Lower leg skin (tissue), 4 donors: ENCODE measurements around the gene NBPF1. TPM values are rescaled to one million over a fixed set of nuclear protein-coding genes. Genes with fewer than 3 reads are reported as not detected.
"Not testable (repeated sequence)": the region's sequence is repeated elsewhere in the genome, so short reads cannot be mapped to it uniquely, and the experiment has no call there.

ENCODE experiments used
- DNase-seq, 2 donors: peaks; one replicate each; pipeline ENCODE4 v3.0.0-alpha.2; 2019; ENCODE audit warnings: low spot score in 2 of 2
- H3K4me3 ChIP-seq: fragments of 200-600 bp; sonication (generic); 2 replicates; pipeline ENCODE4 v1.5.1; 2017; ENCODE audit warnings: mild to moderate bottlenecking, low read depth; ENCODE audit not compliant: poor library complexity, severe bottlenecking
- POLR2A ChIP-seq, 2 donors: fragments of 450-650 bp; IDR thresholded peaks; one replicate each; pipeline ENCODE4 v1.6.1; 2016 to 2017; ENCODE audit warnings: antibody characterized with exemption in 2 of 2, mild to moderate bottlenecking in 1 of 2, moderate library complexity in 1 of 2
- WGBS, 2 donors: methylation state at CpG; one replicate each; pipeline ENCODE4 v1.1.5; 2018; 5-methylcytosine and 5-hydroxymethylcytosine counted together
- intact Hi-C: fragments of 100-400 bp; cut with DNase I; formaldehyde crosslinking; loops from one replicate; pipeline ENCODE4 v1.15.0; 2023; ENCODE audit warnings: low total_unique reads
- total RNA-seq, 4 donors: library from RNA; depleted of rRNA; stranded (reverse); fragments of >200 nt; gene quantifications; one replicate each; pipeline ENCODE4 v1.1.0, GENCODE V29; 2016
- TF ChIP-seq, protein P1 (sequence below), 3 donors: fragments of 450-650 bp; IDR thresholded peaks; one replicate each; pipeline ENCODE4 v1.5.1; 2016; ENCODE audit warnings: antibody characterized with exemption in 3 of 3, mild to moderate bottlenecking in 3 of 3, moderate library complexity in 2 of 3

NBPF1 gene
- total RNA-seq, 4 donors from 2014 or later, result 8.2 to 19.8 (median 14.7) TPM

DNA sequence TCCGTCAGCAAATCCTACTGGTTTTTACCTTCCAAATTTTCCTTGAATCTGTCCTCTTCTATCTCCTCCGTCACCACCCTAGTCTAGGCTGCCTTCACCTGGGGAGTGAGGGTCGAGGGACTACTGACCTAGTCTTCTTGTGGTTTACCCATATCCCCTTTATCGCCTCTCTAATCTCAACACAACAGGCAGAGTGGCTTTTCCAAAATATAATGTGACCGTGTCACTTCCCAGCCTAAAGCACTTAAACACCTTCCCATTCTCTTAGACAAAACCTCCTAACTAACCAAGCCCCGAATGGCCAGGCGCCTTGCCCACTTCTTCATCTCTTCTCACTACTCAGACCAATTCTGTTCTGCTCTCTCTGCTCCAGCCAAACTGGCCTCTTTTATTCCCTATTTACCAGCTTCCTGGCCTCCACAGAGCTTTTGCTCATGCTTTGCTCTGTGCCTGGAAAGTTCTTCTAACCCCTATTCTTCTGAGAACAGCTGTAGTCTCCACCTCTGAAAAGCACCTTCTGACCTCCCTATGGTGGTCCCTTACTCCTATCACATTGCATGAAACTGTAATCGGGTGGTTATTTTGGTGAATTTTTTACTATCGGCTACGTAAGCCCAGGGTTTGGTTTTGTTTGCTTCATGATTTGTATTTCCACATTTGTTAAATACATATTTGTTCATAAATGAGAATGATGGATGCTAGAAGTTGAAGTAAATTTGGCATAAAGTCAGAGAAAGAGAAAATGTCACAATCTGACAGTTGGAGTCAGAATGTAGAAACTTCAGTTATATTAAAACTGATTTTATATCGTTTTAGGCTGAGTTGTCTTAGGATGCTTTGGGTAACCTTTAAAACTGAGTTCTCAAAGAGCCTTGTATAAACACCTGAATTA lies 1.2 kb upstream of the NBPF1 start:
- WGBS, 2 donors, result 77 to 80% methylated on average over 11 of the region's 11 CpGs
- no peak overlapping the region for H3K4me3 ChIP-seq
- peak in 1 of 2 donors; percentile 91 for DNase-seq
- intact Hi-C loops, result loop anchor here (10.0 kb wide), 1 partner anchor 310 kb away; the partner anchor contains the start of gene CROCC
- no peak for TF ChIP-seq POLR2A (IDR thresholded peaks at IDR 0.05)
- TF ChIP-seq, protein P1, sequence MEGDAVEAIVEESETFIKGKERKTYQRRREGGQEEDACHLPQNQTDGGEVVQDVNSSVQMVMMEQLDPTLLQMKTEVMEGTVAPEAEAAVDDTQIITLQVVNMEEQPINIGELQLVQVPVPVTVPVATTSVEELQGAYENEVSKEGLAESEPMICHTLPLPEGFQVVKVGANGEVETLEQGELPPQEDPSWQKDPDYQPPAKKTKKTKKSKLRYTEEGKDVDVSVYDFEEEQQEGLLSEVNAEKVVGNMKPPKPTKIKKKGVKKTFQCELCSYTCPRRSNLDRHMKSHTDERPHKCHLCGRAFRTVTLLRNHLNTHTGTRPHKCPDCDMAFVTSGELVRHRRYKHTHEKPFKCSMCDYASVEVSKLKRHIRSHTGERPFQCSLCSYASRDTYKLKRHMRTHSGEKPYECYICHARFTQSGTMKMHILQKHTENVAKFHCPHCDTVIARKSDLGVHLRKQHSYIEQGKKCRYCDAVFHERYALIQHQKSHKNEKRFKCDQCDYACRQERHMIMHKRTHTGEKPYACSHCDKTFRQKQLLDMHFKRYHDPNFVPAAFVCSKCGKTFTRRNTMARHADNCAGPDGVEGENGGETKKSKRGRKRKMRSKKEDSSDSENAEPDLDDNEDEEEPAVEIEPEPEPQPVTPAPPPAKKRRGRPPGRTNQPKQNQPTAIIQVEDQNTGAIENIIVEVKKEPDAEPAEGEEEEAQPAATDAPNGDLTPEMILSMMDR (IDR thresholded peaks at IDR 0.05), result no peak

DNA sequence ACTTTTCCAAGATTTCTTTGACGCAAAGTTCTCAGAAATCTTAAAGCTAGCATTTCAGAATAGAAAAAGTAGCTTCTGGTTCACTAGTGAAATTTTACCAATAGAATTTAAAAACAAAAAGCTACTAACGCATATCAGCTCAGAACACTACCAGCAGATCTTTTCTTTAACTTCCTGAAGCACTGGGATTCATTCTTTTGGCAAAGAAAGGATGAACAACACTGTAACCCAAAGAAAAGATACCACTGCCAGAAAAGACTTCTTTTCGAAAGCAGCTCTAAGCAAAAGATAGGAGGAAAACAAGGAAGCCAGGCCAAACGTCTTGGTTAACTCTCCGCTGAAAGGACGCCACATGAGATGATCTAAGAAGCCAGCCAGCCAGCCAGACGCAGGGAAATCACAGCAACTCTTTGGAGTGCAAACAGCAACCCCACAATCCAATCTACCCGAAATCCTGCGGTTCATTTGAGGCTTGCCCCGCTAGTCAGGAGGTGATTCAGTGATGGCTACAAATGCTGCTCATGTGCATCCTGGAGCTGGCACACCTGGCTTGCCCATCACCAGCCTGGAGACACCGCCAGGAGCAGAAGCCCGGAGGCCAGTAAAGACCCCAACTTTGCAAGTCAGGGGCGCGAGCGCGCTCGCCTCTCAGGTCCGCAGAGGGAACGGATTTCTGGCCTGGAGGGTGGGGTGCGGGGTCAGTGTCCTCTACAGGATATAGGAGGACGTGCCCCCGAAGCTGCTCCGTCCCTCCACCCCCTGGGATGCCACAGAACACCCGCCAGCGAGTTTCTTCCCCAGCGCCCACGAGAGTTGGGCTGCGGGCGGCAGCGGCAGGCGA lies 812 bp downstream of the NBPF1 start:
- peak; percentile 90 to 98 for DNase-seq
- intact Hi-C loops, result loop anchor here (10.0 kb wide), 1 partner anchor 312 kb away; the partner anchor contains the start of gene CROCC
- H3K4me3 ChIP-seq, result peak overlapping the region; percentile 74
- TF ChIP-seq, protein P1 (IDR thresholded peaks at IDR 0.05), result no peak
- TF ChIP-seq POLR2A (IDR thresholded peaks at IDR 0.05), result no peak
- 3% methylated on average over 31 of the region's 31 CpGs for WGBS, 2 donors

DNA sequence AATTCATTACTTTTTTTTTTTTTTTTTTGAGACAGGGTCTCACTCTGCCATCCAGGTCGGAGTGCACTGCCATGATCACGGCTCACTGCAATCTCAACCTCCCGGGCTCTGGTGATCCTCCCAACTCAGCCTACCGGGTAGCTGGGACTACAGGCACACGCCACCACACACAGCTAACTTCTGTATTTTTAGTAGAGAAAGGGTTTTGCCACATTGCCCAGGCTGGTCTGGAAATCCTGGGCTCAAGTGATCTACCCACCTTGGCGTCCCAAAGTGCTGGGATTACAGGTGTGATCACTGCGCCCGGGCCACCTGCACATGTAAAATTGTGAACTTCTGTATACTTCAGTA lies 1.4 kb downstream of the NBPF1 start:
- DNase-seq, result peak; percentile 23 to 91
- WGBS, 2 donors, result 73 to 76% methylated on average over 8 of the region's 8 CpGs
- intact Hi-C loops, result loop anchor here (10.0 kb wide), 1 partner anchor 313 kb away; the partner anchor contains the start of gene CROCC
- H3K4me3 ChIP-seq, result not testable (repeated sequence)

DNA sequence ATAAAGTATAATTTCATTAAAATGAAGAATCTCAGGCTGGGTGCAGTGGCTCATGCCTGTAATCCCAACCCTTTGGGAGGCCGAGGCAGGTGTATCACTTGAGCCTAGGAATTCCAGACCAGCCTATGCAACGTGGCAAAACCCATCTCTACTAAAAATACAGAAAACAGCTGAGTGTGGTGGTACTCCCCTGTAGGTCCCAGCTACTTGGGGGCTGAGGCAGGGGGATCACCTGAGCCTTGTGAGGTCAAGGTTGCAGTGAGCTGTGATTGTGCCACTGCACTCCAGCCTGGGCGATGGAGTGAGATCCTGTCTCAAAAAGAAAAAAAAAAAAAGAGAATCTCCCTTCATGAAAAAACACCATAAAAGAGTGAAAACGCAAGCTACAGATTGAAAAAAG lies 2.2 kb downstream of the NBPF1 start:
- H3K4me3 ChIP-seq, result not testable (repeated sequence)
- intact Hi-C loops, result loop anchor here (10.0 kb wide), 1 partner anchor 314 kb away; the partner anchor contains the start of gene CROCC

DNA sequence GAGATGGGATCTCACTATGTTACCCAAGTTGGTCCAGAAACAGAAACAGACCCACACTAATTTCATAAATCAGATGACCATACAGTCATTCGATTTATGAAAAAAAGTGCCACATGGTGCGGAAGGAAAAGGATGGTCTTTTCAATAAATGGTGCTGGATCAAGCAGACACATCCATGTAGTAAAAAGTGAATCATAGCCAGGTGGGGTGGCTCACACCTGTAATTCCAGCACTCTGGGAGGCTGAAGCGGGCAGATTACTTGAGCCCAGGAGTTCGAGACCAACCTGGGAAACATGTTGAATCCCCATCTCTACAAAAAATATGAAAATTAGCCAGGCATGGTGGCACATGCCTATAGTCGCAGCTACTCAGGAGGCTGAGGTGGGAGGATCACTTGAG lies 2.8 kb downstream of the NBPF1 start:
- 93 to 95% methylated on average over 5 of the region's 5 CpGs for WGBS, 2 donors
- peak in 1 of 2 donors; percentile 72 for DNase-seq
- not testable (repeated sequence) for H3K4me3 ChIP-seq
- intact Hi-C loops, result loop anchor here (10.0 kb wide), 1 partner anchor 314 kb away; the partner anchor contains the start of gene CROCC

More for the DNA sequence above, 2.2 kb downstream of the NBPF1 start:
- WGBS, 2 donors, result 85 to 86% methylated on average over 4 of the region's 4 CpGs
- DNase-seq, result peak in 1 of 2 donors; percentile 86

DNA sequence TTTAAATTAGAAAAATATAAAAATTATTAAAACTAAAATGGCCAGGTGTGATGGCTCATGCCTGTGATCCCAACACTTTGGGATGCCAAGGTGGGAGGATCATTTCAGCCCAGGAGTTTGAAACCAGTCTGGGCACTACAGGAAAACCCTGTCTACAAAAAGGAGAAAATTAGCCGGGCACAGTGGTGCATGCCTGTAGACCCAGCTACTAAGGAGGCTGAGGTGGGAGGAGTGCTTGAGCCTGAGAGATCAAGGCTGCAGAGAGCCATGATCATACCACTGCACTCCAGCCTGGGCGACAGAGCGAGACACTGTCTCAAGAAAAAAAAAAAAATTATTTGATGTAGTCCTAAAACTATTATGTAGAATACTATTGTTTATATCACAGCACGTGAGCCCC lies 3.6 kb downstream of the NBPF1 start:
- intact Hi-C loops, result loop anchor here (10.0 kb wide), 1 partner anchor 315 kb away; the partner anchor contains the start of gene CROCC
- peak in 1 of 2 donors; percentile 89 for DNase-seq
- WGBS, 2 donors, result 77 to 78% methylated on average over 4 of the region's 4 CpGs

DNA sequence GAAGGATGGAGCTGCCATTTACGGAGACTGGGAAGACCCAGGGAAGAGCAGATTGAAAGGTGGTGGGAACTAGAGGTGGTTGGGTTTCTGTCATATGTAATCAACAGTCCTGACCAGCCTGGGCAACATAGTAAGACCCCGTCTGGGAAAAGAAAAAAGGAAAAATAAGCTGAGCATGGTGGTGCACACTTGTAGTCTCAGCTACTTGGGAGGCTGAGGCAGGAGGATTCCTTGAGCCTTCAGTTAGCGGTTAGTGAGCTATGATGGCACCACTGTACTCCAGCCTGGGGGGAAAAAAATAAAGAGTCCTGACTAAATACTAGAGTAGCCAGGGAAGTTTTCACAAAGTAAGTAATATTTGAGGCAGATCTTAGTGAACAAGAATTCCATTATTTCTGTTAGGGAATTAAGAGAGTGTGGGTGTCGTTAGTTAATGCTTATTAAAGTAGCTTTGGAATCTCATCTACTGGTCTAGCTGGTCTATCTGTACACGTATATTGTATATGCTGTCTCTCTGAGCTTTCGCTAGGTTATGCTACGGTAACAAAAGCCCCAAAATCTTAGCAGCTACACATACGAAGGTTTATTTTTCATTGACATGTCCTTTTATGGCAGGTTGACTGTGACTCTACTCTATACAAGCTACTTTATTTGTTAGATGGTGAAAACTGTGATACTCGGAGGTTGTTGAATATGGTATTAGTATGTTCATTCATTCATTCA lies 4.4 kb downstream of the NBPF1 start:
- 92 to 95% methylated on average over 9 of the region's 9 CpGs for WGBS, 2 donors
- DNase-seq, result no peak
- TF ChIP-seq, protein P1 (IDR thresholded peaks at IDR 0.05), result no peak
- no peak for TF ChIP-seq POLR2A (IDR thresholded peaks at IDR 0.05)
- no peak overlapping the region for H3K4me3 ChIP-seq
- intact Hi-C loops, result no loop called here

More for the DNA sequence above, 3.6 kb downstream of the NBPF1 start:
- H3K4me3 ChIP-seq, result not testable (repeated sequence)

DNA sequence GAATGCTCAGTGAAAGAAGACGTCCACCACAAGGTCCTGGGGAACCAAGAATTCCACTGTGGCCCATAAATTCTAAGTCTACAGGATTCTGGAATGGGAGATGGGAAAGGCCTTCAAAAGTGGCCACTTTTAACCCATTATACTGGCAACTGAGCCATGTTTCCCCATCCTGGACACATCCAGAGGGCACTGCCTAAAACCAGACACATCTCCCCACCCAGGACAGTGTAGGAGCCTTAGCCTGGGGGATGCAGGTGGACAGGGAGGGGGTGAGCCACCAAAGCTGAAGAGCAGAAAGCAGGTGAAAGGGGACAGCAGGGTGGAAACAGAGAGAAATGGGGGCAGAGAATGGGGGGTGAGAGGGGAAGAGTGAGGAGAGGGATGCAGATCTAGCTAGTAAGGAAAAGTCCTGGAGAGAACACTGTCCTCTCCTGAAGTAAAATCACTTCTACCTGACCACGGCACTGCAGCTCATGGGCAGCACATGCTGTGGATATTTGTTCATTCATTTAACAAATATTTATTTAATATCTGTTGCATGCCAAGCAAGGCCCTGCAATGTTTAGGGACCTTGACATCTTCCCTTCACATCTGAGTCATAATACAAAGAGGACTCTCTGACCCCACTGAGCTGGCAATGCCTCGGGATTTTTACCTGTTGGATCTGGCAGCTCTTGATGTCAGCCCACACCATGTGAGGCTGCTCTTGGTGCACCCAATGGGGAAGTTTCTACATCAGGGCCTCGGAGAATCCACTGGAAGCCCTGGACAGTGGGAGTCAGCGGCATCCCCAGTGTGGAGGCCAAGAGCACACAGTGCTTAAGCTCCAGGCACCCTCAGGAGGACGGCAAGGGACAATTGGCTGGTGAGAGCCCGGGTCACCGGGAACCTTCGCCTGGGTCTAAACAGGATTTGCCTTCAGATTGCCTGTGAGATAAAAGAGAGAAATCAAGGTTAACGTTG lies 5.2 kb downstream of the NBPF1 start:
- peak in 1 of 2 donors; percentile 90 for DNase-seq
- H3K4me3 ChIP-seq, intact Hi-C loops: not testable (repeated sequence)
- 90 to 93% methylated on average over 10 of the region's 10 CpGs for WGBS, 2 donors
